NCI-H2107 treated with DMSO at 0.1 percent for 48 hours (cell line): Measurements from ENCODE around the gene PUM1.
"Not testable (repeated sequence)": the region's sequence is repeated elsewhere in the genome, so short reads cannot be mapped to it uniquely, and the experiment has no call there.

Experiments
- DNase-seq: peaks from one replicate; lab custom pipeline; 2025; ENCODE audit not compliant: unreplicated experiment; lab: John Stamatoyannopoulos, UW

Gene PUM1, protein sequence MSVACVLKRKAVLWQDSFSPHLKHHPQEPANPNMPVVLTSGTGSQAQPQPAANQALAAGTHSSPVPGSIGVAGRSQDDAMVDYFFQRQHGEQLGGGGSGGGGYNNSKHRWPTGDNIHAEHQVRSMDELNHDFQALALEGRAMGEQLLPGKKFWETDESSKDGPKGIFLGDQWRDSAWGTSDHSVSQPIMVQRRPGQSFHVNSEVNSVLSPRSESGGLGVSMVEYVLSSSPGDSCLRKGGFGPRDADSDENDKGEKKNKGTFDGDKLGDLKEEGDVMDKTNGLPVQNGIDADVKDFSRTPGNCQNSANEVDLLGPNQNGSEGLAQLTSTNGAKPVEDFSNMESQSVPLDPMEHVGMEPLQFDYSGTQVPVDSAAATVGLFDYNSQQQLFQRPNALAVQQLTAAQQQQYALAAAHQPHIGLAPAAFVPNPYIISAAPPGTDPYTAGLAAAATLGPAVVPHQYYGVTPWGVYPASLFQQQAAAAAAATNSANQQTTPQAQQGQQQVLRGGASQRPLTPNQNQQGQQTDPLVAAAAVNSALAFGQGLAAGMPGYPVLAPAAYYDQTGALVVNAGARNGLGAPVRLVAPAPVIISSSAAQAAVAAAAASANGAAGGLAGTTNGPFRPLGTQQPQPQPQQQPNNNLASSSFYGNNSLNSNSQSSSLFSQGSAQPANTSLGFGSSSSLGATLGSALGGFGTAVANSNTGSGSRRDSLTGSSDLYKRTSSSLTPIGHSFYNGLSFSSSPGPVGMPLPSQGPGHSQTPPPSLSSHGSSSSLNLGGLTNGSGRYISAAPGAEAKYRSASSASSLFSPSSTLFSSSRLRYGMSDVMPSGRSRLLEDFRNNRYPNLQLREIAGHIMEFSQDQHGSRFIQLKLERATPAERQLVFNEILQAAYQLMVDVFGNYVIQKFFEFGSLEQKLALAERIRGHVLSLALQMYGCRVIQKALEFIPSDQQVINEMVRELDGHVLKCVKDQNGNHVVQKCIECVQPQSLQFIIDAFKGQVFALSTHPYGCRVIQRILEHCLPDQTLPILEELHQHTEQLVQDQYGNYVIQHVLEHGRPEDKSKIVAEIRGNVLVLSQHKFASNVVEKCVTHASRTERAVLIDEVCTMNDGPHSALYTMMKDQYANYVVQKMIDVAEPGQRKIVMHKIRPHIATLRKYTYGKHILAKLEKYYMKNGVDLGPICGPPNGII

DNA sequence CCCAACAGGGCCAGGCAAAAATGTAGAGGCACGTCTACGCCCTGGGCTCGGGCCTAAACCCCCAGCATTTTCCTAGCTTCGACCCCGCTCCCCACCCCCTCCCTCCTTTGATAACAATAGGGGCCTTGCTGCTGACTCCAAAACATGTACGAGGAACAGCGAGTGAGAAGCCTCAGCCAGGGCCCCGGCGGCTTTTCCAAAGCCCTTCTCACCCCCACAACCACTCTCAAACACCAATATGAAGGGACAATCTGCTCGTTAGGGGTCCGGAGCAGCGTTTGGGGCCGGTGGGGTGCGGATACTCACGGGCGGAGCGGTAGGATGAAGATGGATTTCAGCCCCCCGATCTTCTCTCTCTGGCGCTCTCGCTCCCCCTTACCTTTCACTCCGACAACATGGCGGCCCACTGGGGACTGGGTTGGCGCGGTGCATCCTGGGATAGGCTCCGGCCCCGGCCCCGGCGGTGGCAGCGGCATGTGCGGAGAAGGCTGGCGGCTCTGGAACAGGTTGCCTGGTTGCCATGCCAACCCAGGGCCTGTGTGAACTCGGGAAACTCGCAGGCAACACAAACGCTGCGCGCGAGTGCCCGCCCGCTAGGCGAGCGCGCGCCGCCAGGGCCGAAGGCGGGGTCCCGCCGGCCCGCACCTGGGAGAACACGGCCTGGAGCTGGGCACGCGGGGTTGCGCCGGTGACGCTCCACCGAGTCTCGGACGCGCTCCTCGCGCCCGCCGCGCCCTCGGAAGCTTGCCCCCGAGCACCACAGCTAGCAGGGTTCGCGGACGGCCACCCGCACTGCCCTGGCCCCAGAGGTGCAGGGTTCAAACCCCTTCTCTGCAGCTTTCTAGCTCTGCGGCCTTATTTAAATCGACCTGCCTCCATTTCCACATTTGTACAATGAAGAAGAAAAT, at the start of gene PUM1:
TSS of gene PUM1 (minus strand) at position 408 of the 908 bp plus-strand sequence. CDS start 6,151 bp downstream, outside the sequence.
- DNase-seq = peak; percentile 97

DNA sequence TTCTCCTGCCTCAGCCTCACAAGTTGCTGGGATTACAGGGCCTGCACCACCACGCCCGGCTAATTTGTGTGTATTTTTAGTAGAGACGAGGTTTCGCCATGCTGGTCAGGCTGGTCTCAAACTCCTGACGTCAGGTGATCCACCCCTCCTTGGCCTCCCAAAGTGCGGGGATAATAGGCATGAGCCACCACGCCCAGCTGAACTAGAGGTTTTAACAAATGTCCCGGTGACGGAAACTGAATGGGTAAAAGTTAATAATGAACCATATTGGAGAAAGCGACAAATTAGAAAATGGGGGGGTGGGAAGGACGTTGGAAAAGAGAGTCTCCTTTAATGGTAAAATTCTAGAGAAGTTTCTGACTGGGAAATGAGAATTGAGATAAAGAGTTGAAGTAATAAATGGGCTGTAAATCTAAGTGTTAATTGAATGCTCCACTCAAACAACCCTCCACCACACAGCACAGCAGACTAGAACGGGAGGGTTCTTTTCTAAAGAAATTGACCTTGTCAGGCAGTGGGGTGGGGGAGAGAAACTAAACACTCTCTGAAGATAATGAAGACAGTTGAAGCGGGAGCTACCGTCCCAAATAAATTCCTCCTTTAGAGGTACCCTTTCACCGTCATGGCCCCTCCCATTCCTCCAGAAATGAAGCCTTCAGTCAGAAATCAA, 46.9 kb upstream of the PUM1 start:
- no peak for DNase-seq

- DNase-seq = peak; percentile 86
Observed at GRCh38 chr1:31111290-31111951, 45.9 kb upstream of the PUM1 start.

- DNase-seq = no peak
Observed at GRCh38 chr1:31110846-31111245, 45.3 kb upstream of the PUM1 start.

DNA sequence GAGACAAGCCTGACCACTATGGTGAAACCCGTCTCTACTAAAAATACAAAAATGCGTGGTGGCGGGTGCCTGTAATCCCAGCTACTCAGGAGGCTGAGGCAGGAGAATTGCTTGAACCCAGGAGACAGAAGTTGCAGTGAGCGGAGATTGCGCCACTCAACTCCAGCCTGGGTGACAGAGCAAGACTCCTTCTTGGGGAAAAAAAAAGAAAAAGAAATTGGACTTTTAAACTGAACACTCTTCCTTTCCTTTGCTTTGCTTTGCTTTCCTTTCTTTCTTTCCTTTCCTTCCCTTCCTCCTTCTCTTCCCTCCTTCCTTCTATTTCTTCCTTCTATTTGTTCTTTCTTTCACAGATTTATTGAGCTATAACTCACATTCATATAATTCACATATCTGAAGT, 43.3 kb upstream of the PUM1 start:
- DNase-seq = no peak

- DNase-seq = no peak
Observed at GRCh38 chr1:31105646-31106045, 40.1 kb upstream of the PUM1 start.

- DNase-seq = no peak
Observed at GRCh38 chr1:31102501-31102950, 37.0 kb upstream of the PUM1 start.

- DNase-seq = peak; percentile 88
Observed at GRCh38 chr1:31101147-31101502, 35.6 kb upstream of the PUM1 start.

GRCh38 chr1:31099293-31100032, 33.9 kb upstream of the PUM1 start:
- no peak for DNase-seq

DNA sequence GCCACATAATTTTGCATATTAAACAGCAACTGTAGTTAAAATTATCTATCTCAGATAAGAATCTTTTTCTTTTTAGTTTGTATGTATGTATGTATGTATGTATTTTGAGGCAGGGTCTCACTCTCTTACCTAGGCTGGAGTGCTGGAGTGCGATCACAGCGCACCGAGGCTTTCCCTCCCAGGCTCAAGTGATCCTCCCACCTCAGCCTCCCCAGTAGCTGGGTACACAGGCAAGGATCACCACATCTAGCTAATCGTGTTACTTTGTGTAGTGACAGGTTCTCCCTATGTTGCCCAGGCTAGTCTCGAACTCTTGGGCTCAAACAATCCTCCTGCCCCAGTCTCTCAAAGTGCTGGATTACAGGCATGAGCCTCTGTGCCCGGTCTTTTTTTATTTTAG, 30.5 kb upstream of the PUM1 start:
- DNase-seq = no peak

DNA sequence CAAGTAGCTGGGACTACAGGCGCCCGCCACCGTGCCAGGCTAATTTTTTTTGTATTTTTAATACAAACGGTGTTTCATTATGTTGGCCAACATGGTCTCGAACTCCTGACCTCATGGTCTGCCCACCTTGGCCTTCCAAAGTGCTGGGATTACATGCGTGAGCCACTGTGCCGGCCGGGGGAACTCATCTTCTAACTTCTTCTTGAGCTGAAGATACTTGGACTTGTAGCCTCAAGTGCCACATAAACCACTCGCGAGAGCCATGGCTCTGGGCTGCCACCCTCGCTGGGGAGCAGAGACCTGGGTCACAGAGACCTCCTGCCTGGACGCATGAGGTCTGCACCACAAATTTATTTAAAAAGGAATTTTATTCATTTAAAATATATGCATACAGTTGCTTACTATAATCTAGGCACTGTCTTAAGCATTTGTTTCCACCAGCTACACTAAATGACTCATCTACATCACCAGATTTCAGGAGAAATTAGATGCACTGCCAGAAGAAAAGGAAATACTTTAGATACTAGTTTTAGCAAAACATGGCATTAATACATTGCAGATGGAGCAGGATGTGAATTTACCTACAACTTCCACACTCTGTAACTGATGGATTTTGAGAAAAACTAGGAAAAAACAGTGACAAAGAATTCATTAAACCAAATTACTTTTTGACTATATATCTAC, 29.9 kb upstream of the PUM1 start:
- no peak for DNase-seq

GRCh38 chr1:31088081-31088480, 22.6 kb upstream of the PUM1 start:
- not testable (repeated sequence) for DNase-seq

DNA sequence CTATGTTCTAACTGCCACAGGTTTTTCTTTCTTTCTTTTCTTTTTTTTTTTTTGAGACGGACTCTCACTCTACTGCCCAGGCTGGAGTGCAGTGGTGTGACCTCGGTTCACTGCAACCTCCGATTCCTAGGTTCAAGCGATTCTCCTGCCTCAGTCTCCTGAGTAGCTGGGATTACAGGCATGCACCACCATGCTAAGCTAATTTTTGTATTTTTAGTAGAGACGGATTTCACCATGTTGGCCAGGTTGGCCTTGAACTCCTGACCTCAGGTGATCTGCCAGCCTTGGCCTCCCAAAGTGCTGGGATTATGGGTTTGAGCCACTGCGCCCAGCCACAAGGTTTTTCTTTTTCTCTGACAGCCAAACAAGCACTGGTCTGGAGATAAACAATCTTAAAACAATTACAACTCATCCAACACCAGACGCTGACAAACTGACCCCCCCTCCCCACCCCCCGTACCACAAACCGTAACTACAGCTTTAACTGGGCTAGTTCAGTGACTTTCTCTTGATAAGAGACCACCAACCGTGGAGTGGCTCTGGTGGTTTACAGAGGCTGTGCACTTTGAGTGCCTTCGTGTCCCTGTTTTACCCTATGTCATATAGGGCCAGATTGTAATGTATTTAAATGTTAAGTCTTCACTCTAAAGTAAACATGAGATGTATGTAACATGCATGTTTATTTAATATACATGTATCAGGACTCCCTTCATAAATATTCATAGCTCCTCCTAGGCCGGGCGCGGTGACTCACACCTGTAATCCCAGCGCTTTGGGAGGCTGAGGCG, 19.5 kb upstream of the PUM1 start:
- DNase-seq = no peak

- DNase-seq = no peak
Observed at GRCh38 chr1:31082385-31082784, 16.9 kb upstream of the PUM1 start.

DNA sequence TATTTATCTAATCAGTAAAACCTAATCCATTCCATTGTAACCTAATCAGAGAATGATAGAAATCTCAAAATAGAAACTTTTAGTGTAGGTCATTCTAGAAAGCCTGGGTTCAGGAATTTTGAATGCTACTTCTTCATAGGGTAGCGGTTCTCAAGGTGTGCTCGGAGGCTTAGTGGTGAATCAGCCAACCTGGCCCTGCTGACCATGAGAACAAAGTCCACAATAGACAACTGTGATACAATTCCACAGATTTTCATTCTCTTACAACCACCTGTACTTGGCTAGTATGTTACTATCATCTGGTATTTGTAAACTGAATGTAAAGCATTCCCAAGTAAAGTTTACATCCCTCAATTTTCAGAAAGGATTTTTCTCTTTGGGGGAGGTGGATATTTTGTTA, 7.5 kb upstream of the PUM1 start:
- no peak for DNase-seq

- DNase-seq = no peak
Observed at GRCh38 chr1:31072304-31072746, 6.8 kb upstream of the PUM1 start.

GRCh38 chr1:31069392-31069791, 3.9 kb upstream of the PUM1 start:
- no peak for DNase-seq
